Fibroblast of lung (primary cell): ENCODE measurements around the gene NRXN2. TPM values are rescaled to one million over a fixed set of nuclear protein-coding genes. Genes with fewer than 3 reads are reported as not detected.

Experiments used
- DNase-seq, 2 donors: peaks; one replicate each; pipeline versions ENCODE4 v3.0.0 to v3.0.0-alpha.2; 2010; ENCODE audit warnings: low read depth in 2 of 2
- H2AFZ ChIP-seq: 2 replicates; pipeline ENCODE4 v1.5.1; 2012; ENCODE audit warnings: low read length, control low read depth, inconsistent platforms
- H3K27ac ChIP-seq: 2 replicates; pipeline ENCODE4 v1.5.1; 2011; ENCODE audit warnings: low read length, control low read depth; ENCODE audit not compliant: insufficient read depth
- H3K27me3 ChIP-seq: 2 replicates; pipeline ENCODE4 v1.5.1; 2011; ENCODE audit warnings: mild to moderate bottlenecking, low read length; ENCODE audit not compliant: control insufficient read depth, insufficient read depth
- H3K36me3 ChIP-seq: 2 replicates; pipeline ENCODE4 v1.5.1; 2011; ENCODE audit warnings: low read length; ENCODE audit not compliant: control insufficient read depth, insufficient read depth
- H3K4me1 ChIP-seq: 2 replicates; pipeline ENCODE4 v1.5.1; 2011; ENCODE audit warnings: low read length; ENCODE audit not compliant: control insufficient read depth, insufficient read depth; ENCODE audit errors: extremely low read depth
- H3K4me2 ChIP-seq: 2 replicates; pipeline ENCODE4 v1.5.1; 2011; ENCODE audit warnings: low read length, control low read depth; ENCODE audit not compliant: insufficient read depth; ENCODE audit errors: extremely low read depth
- H3K4me3 ChIP-seq, 4 experiments: fragments of 200-600 bp in 1 of 4; sonication (generic) in 1 of 4; replicated peaks in 1 of 4; 2 replicates each; pipeline ENCODE4 v1.5.1; 2011 to 2016; ENCODE audit warnings: low read length in 4 of 4, low read depth in 3 of 4, mild to moderate bottlenecking in 3 of 4, control low read depth in 2 of 4, inconsistent platforms in 1 of 4, mixed read lengths in 1 of 4; ENCODE audit not compliant: insufficient read depth in 1 of 4; ENCODE audit errors: control extremely low read depth in 1 of 4
- H3K79me2 ChIP-seq: 2 replicates; pipeline ENCODE4 v1.5.1; 2012; ENCODE audit warnings: mild to moderate bottlenecking, low read length, inconsistent platforms; ENCODE audit not compliant: control insufficient read depth, insufficient read depth
- H3K9ac ChIP-seq: 2 replicates; pipeline ENCODE4 v1.5.1; 2011; ENCODE audit warnings: mild to moderate bottlenecking, low read length, control low read depth; ENCODE audit not compliant: insufficient read depth
- H3K9me3 ChIP-seq: 2 replicates; pipeline ENCODE4 v1.5.1; 2012; ENCODE audit warnings: low read depth, low read length; ENCODE audit not compliant: control insufficient read depth, insufficient read depth
- H4K20me1 ChIP-seq: 2 replicates; pipeline ENCODE4 v1.5.1; 2011; ENCODE audit warnings: low read length; ENCODE audit not compliant: control insufficient read depth, insufficient read depth; ENCODE audit errors: extremely low read depth
- CTCF ChIP-seq, 2 donors: IDR thresholded peaks in 1 of 2; conservative IDR thresholded peaks in 1 of 2; 1 replicate in 1 of 2; 2 replicates in 1 of 2; pipeline ENCODE4 v1.5.1; 2011 to 2012; ENCODE audit warnings: low read length in 2 of 2, control low read depth in 1 of 2, inconsistent platforms in 1 of 2, low read depth in 1 of 2, mild to moderate bottlenecking in 1 of 2
- EZH2 ChIP-seq: IDR thresholded peaks from 2 replicates; pipeline ENCODE4 v1.5.1; 2012; ENCODE audit warnings: low read length, control low read depth, mild to moderate bottlenecking; ENCODE audit errors: missing control alignments
- polyA plus RNA-seq, 2 donors: library from polyadenylated mRNA; depleted of rRNA in 1 of 2; stranded (reverse) in 1 of 2; unstranded in 1 of 2; fragments of >200 nt; gene quantifications; 2 replicates each; pipeline ENCODE4 v1.2.1, GENCODE V29; 2011 to 2012; ENCODE audit warnings: missing spikeins in 1 of 2
- total RNA-seq: library from RNA; depleted of rRNA; stranded (reverse); fragments of >200 nt; gene quantifications from 2 replicates; pipeline ENCODE4 v1.2.1, GENCODE V29; 2014

NRXN2 gene
- total and polyA plus RNA-seq, 2 donors (not counting 1 experiment from before 2014, with no cell fraction given) = under 0.01 to 0.75 TPM

- H3K4me2 ChIP-seq = no peak overlapping the region
- H3K4me1 ChIP-seq = no peaks in the 10 kb centered on the region
- H3K79me2 ChIP-seq = no peaks in the 10 kb centered on the region
- H3K36me3 ChIP-seq = no peaks in the 10 kb centered on the region
- no peaks in the 10 kb centered on the region for H3K9me3 ChIP-seq
- H3K27ac ChIP-seq = no peak overlapping the region
- H3K9ac ChIP-seq = no peak overlapping the region
- no peak overlapping the region for H2AFZ ChIP-seq
- no peak overlapping the region for H3K4me3 ChIP-seq
- no peak for DNase-seq
- H3K27me3 ChIP-seq = peaks cover 49% of the 10 kb centered on the region
- H4K20me1 ChIP-seq = no peaks in the 10 kb centered on the region
- TF ChIP-seq CTCF (conservative IDR thresholded peaks at IDR 0.05 in 1 of 2, IDR thresholded peaks at IDR 0.05 in 1 of 2; ENCODE audit: low read depth in 1 of 2, low read length in 2 of 2) = no peak
- peak; percentile 100 for TF ChIP-seq EZH2
Measured at GRCh38 chr11:64643920-64644646, 78.9 kb downstream of the NRXN2 start.

- no peaks in the 10 kb centered on the region for H3K36me3 ChIP-seq
- no peaks in the 10 kb centered on the region for H3K9me3 ChIP-seq
- H3K79me2 ChIP-seq = no peaks in the 10 kb centered on the region
- H2AFZ ChIP-seq = no peak overlapping the region
- H3K4me2 ChIP-seq = no peak overlapping the region
- H4K20me1 ChIP-seq = no peaks in the 10 kb centered on the region
- H3K9ac ChIP-seq = no peak overlapping the region
- no peak overlapping the region for H3K27ac ChIP-seq
- TF ChIP-seq CTCF (conservative IDR thresholded peaks at IDR 0.05 in 1 of 2, IDR thresholded peaks at IDR 0.05 in 1 of 2; ENCODE audit: low read depth in 1 of 2, low read length in 2 of 2) (no peak), EZH2 (no peak)
- H3K27me3 ChIP-seq = peaks cover 50% of the 10 kb centered on the region
- no peak overlapping the region for H3K4me3 ChIP-seq
- no peaks in the 10 kb centered on the region for H3K4me1 ChIP-seq
- DNase-seq = no peak
Measured at GRCh38 chr11:64643256-64643881, 79.6 kb downstream of the NRXN2 start.

- Histone ChIP-seq H3K27ac (no peak overlapping the region), H3K9me3 (no peaks in the 10 kb centered on the region), H4K20me1 (no peaks in the 10 kb centered on the region), H3K9ac (no peak overlapping the region), H3K4me1 (no peaks in the 10 kb centered on the region), H3K27me3 (peaks cover 48% of the 10 kb centered on the region), H3K79me2 (no peaks in the 10 kb centered on the region), H2AFZ (no peak overlapping the region), H3K36me3 (no peaks in the 10 kb centered on the region), H3K4me2 (no peak overlapping the region), H3K4me3 (no peak overlapping the region)
- DNase-seq = no peak
- TF ChIP-seq EZH2 (peak; percentile 91), CTCF (conservative IDR thresholded peaks at IDR 0.05 in 1 of 2, IDR thresholded peaks at IDR 0.05 in 1 of 2; ENCODE audit: low read depth in 1 of 2, low read length in 2 of 2) (no peak)
Measured at GRCh38 chr11:64642871-64643255, 80.1 kb downstream of the NRXN2 start.
